GM12874 (cell line): ENCODE results near the gene TNPO3.

Experiments used
- TF ChIP-seq, protein P1 (sequence below): IDR thresholded peaks from 2 replicates; pipeline ENCODE4 v1.5.1; 2011; ENCODE audit warnings: low read depth, mild to moderate bottlenecking, control low read depth, low read length, moderate library complexity; ENCODE audit not compliant: insufficient read depth

Gene TNPO3

DNA sequence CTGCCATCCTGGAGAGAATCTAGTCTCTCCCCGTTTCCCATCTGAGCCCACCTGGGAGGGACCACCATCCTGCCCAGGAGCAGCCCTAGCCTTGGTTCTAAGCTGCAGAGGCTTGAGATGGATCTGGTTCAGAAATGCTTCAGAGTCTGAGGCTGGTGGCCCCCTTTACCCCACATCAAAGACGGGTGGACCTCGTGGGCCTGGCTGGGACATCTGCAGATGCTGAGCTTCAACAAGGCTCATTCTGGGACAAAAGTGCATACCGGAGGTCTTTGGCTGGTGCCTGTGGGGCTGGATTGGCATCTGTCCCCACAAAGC, 122.1 kb downstream of the TNPO3 start:
- TF ChIP-seq, protein P1, sequence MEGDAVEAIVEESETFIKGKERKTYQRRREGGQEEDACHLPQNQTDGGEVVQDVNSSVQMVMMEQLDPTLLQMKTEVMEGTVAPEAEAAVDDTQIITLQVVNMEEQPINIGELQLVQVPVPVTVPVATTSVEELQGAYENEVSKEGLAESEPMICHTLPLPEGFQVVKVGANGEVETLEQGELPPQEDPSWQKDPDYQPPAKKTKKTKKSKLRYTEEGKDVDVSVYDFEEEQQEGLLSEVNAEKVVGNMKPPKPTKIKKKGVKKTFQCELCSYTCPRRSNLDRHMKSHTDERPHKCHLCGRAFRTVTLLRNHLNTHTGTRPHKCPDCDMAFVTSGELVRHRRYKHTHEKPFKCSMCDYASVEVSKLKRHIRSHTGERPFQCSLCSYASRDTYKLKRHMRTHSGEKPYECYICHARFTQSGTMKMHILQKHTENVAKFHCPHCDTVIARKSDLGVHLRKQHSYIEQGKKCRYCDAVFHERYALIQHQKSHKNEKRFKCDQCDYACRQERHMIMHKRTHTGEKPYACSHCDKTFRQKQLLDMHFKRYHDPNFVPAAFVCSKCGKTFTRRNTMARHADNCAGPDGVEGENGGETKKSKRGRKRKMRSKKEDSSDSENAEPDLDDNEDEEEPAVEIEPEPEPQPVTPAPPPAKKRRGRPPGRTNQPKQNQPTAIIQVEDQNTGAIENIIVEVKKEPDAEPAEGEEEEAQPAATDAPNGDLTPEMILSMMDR = no peak

DNA sequence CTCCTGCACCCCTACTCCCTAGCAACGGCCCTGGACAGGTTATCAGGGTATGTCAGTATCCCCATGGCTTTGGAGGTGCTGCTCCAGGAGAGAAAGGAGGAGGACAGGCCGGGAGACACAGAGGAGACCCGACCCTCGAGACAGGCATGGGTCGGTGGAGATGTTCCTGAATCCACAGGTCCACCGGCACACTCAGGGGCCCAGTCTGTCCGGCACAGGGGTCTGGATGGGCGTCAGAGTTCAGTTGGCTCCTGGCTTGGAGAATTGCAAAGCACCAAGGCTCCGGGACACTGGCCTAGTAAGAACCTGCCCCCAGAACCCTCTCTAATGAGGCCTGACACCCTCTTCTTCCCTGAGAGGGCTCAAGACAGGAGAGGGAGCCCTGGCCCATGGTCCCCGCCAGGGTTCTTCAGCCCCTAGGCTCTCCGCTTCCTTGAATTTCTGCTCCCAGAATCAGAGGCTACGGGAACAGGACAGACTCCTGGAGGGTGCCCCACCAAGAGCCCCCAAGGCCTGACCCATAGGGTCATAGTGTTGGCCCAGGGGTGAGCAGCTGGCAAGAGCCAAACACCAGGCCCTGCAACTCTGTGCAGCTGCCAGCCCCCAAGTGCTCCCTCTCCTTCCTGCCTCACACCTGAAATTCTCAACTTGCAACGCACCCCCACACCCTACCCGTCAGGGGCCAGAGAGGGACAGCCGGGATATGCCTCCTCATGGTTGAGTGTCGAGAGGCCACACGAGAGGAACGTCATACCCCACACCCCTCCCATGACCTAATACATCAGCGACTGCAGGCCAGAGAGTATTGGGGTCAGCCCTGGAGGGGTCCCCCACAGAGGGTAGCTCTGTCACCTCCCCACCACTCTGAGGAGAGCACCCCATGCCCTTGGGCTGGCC, 122.7 kb downstream of the TNPO3 start:
- TF ChIP-seq, protein P1 = no peak

GRCh38 chr7:128931190-128931798, 123.6 kb downstream of the TNPO3 start:
- TF ChIP-seq, protein P1 = no peak

- TF ChIP-seq, protein P1 = no peak
Observed at GRCh38 chr7:128928882-128929788, 125.8 kb downstream of the TNPO3 start.

DNA sequence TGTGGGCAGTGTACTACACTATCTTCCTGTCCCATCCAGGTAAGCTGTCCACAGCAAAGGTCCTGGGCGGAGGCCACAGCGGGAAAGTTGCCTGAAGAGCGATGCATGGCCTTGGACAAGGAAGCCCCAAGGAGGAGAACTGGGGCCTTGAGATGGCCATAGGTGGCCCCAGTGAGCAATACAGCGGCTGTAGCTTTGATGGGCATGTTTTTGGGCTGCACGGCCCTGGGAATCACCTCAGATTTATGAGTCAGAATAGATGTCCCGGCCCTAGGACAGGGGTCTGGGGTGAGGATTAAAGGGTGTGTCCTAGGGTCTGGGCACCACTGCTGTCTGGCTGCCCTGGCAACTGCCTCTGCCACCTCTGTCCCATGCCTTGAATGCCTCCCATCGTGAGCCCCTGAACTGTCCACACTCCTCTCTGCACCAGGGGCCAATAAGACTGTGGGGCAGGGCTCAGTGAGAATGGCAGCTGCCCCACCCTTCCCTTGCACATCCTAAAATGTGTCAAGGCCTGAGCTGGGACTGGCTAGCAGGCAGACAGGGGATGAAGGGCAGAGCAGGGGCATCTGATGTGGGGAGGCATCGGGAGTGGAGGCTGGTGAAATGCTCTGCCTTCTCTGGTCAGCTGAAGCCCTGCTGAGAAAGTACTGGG, 126.6 kb downstream of the TNPO3 start:
- TF ChIP-seq, protein P1 = no peak

- TF ChIP-seq, protein P1 = no peak
Observed at GRCh38 chr7:128924707-128925588, 130.0 kb downstream of the TNPO3 start.
